HG03378 (cell line): ENCODE results near the gene FOXO6.

Source experiments
- ATAC-seq: cut with Tn5 transposase; IDR thresholded peaks from one replicate; pipeline ENCODE4 v1.9.1; 2021; ENCODE audit warnings: mild to moderate bottlenecking, moderate library complexity; ENCODE audit not compliant: unreplicated experiment

FOXO6 gene

DNA sequence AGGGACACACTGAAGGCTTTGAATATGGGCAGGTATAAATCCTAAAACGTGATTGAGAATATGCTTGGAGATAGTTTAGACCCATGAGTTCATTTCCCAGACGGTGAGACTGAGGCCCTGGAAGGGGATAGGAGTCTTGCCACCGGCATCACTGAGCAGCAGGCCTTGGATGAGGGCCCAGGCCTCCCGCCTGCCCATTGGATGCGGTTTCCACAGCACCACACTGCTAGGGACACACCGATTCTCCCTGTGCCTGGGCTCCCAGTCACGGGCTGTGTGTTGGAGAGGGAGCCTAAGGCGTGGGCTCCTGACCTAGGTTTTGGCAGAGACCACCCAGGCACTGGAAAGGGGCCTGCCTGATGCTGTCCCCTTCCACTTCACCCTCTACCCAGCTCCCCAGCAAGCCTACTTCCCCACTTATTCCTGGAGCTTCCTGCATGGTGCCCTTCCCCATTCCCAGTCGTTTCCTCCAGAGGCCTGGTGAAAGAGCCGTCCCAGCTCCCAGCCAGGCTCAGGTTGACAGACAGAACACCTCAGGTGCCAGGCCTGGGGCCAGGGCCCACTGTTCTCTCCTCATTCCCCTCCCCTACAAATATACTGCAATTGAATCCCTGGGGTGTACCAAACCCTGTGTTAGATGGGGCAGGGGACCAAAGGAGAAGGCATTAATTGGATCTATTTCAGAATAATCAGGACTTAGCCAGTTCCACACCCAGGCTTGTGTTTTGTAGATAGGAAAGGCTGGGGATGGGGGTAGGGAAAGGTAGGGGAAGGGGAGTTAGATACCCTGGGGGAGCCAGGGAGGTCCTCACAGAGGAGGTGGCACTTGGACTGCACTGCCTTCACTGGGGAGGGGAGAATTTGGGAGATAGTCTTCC is 3.4 kb downstream of the FOXO6 start:
- no peak for ATAC-seq

DNA sequence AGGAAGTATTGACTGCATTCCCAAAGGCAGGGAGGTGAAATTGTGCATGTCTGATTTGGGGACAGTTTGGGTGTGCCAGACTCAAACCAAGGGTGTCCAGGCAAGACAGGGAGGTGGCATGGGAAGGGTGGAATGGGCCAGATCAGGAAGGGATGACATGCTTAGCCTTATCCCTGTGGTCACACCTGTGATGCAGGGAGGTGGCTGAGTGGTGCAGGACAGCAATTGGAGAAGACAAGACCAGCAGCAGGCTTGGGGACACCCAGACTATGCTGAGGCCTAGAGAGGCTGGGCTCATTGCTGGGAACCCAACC is 4.0 kb downstream of the FOXO6 start:
- ATAC-seq = no peak

DNA sequence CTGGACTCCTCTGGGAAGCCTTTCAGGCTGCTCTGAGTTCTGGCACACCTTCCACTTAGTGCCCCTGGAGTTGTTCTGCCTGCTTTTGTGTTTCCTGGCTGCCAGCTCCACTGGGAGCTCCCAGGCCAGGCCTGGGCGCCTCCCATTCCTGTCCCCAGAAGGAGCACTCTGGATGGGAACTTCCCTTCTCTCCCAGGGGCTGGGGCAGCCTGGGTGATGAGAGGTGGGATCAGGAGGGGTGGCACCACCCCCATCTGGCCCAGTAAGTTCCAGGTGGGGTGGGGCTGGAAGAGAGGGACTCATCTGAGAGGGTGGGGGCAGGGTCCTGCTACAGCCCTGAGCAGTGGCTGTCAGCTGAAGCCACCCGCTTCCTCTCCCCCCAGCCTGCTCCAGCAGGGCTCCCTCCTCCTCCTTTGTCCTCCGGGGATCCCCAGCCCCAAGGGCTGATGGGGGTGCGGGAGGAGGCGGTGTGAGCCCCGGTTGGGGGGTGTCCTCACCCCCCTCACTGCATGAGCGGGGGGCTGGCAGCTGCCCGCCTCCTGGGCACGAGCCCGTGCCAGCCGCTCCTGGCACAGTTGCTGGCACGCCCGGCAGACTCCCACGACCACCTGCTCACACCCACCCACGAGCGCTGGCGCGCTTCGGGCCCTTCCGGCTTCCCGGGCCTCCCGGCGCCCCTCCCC is 4.7 kb downstream of the FOXO6 start:
- ATAC-seq = no peak

DNA sequence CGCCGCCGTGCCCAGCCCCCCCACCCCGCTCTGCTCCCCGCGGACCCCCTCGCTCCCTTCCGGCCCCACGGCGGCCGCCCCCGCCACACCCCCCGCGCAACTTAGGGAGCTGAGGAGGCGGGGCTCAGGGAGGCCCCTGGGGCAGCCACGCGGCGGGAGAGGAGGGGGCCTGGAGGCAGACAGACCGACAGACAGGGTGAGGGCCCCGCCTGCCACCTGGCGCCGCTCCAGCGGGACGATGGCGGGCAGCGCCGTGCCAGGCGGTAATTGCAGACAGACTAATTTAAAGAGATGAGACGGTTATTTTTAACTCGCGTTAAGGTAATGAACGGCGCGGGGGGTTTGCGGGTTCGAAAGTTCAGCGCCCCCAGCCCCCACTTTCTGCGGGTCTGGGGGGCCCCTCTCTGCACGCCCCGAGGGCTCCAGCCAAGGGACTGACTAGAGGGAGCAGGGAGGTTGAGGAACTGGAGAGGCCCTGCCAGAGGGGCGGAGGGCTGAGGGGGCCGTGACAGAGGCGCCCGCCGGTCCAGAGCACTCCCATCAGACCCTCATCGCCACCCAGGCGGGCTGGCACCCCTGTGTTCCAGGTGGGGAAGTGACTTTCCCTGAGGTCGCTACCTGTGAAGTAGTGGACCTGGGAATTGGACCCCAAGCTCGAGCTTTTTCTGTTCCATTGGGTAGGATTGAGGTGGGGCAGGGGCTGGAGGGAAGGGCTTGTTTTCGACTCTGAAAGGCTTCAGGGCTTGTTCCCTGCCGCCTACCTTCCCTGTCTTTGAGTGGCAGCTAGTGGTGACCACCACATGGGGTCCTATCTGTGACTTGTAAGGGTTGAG is 5.4 kb downstream of the FOXO6 start:
- no peak for ATAC-seq

DNA sequence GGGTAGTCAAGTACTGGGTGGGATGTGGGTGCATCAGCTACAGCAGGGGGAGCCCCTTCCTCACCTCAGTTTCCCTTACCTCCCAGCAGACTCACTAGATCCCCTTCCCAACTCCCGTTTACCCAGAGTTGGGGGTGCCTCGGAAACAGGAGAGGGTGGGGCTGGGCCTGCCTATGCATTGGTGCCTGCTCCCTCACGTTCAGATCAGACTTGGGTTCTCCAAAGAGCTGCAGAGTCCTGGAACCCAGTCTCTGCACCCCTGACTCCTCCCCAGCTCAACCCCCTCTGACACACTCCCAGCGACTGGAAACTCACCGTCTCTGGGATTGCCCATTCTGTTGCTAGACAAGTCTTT is 6.0 kb downstream of the FOXO6 start:
- no peak for ATAC-seq

DNA sequence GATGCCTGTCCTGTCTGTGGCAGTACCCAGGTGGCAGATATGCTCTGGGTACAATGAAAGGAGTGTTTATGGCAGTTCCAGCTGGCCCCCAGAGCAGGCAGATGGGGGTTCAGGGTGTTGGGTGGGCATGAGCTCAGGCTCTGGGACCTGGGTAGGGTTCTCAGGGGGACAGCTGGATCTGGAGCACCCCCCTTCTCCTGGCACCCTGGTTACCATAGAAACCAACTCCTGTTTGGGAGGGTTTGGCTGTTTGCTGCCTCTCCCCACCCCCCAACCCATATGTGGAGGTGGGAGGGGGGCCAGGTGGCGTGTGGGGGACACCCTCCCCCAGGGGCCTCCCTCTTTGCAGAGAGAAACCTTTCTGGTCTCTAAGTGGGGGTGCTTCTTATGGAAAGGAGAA is 7.1 kb downstream of the FOXO6 start:
- no peak for ATAC-seq

DNA sequence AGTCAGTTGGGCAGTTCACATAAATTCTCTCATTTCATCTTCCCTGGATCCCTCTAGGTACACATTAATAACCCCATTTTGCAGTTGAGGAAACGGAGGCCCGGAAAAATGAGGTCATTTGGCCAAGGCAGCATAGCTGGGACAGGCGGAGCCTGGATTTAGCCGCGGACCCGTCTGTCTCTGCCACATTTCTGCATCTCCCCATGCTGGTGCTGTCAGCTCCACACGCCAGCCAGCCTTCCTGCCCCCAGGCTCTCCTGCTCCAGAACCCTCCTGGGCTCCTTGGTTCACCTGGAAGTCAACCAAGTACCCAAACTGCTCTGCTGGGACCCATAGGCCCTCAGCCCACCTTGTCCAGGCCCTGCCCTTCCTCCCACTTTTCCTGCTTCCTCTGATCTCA is 7.6 kb downstream of the FOXO6 start:
- no peak for ATAC-seq

DNA sequence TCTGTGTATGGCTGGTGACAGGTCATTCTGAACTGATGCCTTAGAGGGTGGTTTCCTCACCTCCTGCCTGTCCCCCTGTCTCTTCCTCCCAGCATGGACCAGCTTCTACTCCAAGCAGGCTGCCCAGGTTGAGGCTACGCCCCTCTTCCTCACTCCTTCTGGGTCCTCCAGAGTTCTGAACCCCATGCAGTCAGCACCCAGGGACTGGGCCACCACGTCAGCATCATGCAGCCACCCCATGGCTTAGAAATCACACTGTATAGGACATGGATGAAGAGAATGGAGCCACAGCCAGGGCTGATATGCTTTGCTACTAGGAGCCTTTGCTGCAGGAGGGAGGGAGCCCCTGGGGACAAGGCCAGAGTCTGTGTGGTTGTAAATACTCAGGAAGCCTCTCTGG is 8.3 kb downstream of the FOXO6 start:
- ATAC-seq = no peak

DNA sequence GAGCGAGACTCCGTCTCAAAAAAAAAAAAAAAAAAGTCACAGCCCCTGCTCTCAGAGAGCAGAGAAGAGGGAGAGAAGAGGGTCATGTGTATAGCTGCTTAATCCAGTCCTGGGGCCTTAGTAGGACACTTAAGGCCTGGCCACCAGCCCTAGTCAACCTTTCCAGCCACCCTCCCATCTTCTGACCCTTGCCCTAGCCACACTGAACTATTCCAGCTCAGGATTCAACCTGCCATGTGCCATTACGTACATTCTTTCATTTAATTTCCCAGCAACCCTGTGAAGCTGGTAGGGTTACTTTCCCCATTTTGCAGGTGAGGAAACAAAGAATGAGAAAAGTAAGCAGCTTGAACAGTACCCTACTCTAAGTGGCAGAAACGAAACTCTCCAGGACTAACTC is 9.0 kb downstream of the FOXO6 start:
- no peak for ATAC-seq

DNA sequence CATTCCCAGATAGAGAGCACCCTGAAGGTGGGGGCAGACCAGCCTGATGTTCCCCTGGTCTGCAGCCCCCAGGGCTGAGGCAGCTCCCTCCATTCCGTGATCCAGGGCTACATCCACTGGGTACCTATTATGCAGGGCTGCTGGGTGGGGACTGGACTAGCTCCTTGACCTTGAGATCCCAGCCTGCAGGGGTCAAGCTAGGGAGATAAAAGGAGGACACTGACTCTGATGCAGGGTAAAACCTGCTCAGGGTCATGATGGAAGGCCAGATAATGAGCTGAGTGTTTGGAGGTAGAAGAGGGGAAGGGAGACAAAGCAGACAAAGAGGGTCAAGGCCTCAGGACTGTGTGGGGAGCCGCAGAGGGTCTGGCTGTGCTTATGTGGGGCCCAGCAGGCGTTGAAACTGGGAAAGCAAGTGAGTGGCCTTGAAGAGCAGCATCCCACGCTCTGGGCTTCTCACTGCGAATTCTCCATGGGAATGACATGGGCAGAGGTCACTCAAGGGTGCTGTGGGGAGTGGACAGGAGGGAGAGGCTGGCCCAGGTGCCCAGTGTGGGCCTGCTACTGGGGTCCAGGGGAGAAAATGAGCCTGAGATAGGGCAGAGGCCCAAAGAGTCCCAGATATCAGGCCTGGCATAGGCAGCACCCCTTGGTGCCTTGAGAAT is 9.7 kb downstream of the FOXO6 start:
- no peak for ATAC-seq

DNA sequence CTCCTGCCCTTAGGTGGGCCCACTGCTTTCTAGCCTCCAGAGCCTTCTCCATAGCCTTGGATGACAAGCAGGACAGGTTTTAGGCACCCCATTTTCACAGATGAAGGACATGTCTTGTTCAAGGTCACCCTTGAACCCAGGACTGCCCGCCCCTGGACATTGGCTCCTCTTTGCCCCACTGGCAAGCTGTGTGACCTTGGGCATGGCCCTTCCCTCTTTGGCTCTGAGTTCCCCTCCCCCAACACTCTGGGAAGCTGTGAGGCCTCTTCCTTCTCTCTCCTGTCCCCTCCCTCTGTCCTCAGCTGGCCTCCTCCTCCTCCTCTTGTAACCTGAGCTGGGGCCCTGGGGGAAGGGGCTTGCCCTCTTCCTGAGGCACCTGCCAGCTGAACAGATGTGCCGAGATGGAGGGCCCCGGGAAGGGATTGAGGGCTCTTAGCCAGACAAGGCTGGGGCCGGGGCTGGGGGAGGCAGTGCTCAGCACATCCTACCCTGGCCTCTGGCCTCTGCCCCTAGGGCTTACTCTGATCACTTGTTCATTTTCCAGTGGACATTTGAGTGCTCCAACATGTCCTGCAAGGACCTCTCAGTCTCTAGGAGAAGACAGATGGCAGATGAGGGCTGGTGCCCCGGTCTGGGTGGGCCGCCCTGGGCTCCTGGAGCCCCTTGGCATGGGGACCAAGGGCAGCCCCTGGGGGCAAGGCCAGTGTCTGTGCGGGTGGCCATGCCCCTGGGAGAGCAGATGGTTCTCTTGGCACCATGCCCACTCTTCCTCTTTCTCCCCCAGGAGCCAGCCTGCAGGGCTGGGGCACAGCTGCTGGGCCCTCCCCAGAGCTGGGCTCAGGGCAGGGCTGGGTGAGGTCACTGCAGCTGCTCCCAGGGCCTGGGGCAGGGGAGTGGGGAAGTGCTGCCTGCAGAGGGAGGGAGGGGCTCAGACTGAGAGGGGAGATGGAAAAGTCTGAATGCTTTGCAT is 10.7 kb downstream of the FOXO6 start:
- ATAC-seq = no peak

DNA sequence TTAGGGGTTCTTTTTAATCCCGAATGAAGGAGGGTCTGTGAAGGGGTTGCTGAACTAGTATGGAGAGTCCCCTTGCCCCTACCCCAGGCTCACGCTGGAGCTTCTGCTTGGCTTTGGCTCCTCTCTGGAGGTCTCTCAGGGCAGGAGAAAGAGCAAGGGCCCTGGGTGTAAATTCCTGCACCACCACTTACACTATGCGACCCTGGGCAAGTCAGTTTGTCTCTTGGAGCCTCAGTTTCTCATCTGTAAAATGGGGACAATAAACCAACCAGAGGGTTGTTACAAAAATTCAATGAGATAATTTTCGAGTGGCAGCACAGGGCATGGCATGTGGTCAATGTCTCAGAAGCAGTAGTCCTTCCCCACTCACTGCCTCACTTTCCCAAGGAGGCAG is 11.4 kb downstream of the FOXO6 start:
- no peak for ATAC-seq

DNA sequence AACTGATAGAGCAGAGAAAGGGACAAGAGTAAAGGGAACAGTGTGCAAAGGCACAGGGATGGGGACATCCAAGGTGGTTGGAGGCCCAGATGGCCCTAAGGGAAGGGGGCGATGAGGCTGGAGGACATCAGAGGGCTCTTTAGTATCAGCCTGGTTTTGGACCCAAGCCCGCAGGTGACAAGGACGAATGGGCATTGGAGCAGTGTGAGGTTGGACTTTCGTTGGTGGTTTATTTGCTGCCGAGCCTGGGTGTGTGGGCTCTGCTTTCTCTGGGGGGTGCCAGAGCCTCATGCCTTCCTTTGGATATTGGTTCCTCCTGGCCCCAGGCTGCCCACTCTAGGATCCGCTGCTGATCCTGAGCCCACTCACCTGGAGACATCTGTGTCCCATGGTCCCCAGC is 12.1 kb downstream of the FOXO6 start:
- ATAC-seq = no peak

DNA sequence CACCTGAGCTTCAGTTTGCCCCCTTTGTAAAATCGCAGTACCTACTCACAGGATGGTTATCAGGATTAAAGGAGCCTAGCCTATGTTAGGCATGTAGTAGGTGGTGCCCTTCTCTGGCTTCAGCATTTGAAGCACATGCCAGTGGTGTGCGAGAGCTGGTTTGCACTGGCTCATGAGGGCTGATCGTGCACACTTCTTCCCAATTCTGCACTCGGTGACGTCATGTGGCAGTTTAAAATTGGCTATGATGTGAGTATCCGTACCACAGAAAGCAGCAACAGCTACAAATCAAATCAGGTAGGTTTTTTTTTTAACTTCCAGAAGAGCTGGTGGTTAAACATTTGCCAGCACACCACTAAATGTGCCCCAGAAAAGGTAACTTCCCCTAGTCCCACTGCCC is 13.5 kb downstream of the FOXO6 start:
- ATAC-seq = no peak

DNA sequence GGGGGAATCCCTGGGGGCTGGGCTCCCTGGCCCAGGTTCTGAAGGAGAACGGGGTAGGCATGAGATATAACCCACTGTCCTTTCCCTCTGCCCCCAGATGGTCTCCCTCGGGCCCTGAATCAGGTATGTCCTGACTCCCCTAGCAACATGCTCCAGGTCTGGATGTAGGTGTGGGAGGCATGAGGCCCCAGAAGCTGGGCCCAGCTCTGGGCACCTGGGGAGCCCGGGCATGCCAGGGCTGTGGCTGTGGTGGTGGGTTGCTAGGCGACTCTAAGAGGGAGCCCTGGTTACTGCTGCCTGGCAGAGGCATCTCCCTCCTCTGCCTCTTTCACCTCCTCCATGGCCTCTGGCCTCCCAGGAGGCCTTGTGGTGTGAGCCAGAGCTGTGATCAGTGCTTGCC is 16.2 kb downstream of the FOXO6 start:
- no peak for ATAC-seq

DNA sequence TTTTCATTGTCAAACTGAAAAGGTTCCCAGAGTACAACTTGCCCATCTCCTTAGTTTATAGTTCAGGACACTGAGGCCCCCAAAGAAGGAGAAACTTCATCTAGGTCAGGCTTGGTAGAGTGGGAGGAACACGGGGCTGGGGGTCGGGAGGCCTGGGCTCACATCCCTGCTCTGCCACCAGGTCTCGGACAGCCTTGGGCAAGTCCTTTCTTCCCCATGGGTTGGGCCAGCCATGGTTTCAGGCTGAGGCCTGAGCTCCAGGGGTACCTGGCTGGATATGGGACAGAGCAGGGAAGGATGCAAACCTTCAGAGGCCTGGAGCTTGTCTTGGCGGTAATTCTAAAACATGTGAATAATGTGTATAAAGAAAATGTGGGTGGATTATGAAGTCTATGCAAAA is 17.0 kb downstream of the FOXO6 start:
- no peak for ATAC-seq

DNA sequence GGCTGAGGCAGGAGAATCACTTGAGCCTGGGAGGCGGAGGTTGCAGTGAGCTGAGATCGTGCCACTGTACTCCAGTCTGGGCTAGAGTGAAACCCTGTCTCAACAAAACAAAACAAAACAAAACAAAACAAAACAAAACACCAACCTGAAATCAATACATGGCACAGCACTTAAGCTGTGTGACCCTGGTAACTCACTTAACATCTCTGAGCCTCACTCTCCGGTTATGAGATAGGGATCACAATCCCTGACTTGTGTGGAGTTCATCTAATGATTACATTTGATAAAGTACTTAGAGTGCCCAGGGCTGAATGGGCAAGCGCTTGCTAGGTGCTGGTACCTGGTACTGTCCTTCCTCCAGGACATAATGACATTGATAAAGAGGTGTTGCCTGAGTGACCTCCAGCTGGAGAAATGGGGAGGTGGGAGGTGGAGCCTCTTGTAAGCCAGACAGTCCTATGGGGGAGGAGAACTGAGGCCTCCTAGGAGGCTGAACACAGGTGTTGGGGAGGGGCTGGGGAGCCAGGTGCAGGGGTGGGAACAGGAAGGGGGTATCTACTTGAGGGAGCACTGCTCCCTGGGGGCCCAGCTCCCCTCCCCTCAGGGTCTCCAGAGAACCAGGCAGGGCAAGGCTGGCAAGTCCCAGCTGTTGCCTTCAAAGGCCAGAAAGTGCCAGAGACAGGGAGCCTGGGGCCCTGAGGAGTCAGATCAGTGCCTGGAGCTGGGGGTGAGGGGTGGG is 17.9 kb downstream of the FOXO6 start:
- no peak for ATAC-seq

DNA sequence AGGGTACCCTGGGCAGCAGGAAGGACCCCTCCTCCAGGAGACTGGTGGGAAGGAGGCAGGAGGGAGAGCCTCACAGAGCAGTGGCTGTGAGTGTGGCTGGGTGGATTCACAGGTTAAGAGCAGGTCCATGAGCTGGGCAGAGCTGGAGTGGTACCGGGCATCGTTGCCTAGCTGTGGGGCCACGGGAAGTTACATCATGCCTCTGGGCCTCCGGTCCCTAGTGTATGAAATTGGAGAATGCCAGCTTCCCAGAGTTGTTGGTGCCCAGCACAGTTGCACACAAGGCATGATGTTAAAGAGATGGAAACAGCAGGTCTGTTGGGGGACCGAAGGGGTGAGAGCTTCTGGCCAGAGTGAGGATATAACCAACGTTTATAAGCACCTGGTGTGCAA is 18.5 kb downstream of the FOXO6 start:
- ATAC-seq = no peak

DNA sequence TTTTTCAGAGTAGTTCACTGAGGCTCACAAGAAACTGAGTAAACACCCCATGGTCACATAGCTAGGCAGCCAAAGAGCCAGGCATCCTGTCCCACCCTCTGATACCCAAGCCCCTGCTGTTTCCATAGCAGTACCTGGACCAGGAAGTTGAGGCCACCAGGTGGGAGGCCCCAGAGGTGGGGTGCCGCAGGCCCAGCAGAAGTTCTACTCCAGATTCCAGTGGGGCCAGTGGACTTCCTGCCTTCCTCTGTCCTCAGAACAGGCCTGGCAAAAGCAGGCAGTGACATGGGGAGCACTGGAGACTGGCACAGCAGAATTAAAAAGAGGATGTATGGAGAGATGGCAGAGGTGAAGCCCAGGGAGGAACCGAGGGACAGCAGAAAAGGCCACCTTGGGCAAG is 19.0 kb downstream of the FOXO6 start:
- ATAC-seq = no peak
